Trophoblast cell (in vitro differentiated cells and primary cell): ENCODE measurements around the gene EMC1.

Experiments used
- DNase-seq, 2 donors: peaks; one replicate each; pipeline ENCODE4 v3.0.0-alpha.2; 2016
- H2AFZ ChIP-seq: 2 replicates; pipeline ENCODE4 v1.6.1; 2013; ENCODE audit warnings: low read length, moderate library complexity, mild to moderate bottlenecking; ENCODE audit not compliant: insufficient read depth, poor library complexity
- H2AK5ac ChIP-seq: 2 replicates; pipeline ENCODE4 v1.6.1; 2013; ENCODE audit warnings: mild to moderate bottlenecking, low read length
- H2BK120ac ChIP-seq: 2 replicates; pipeline ENCODE4 v1.6.1; 2013; ENCODE audit warnings: low read length, mild to moderate bottlenecking, moderate library complexity; ENCODE audit not compliant: insufficient read depth, poor library complexity
- H2BK12ac ChIP-seq: 2 replicates; pipeline ENCODE4 v1.6.1; 2013; ENCODE audit warnings: mild to moderate bottlenecking, low read length, moderate library complexity
- H2BK5ac ChIP-seq: 2 replicates; pipeline ENCODE4 v1.6.1; 2013; ENCODE audit warnings: low read length, low read depth, moderate library complexity, mild to moderate bottlenecking; ENCODE audit not compliant: poor library complexity
- H3K14ac ChIP-seq: 2 replicates; pipeline ENCODE4 v1.6.1; 2013; ENCODE audit warnings: mild to moderate bottlenecking, low read length
- H3K18ac ChIP-seq: 2 replicates; pipeline ENCODE4 v1.6.1; 2013; ENCODE audit warnings: mild to moderate bottlenecking, low read length
- H3K23ac ChIP-seq: 2 replicates; pipeline ENCODE4 v1.6.1; 2013; ENCODE audit warnings: low read length
- H3K27ac ChIP-seq: 2 replicates; pipeline ENCODE4 v1.5.1; 2013; ENCODE audit warnings: low read depth, mild to moderate bottlenecking, inconsistent platforms, low read length, moderate library complexity
- H3K27me3 ChIP-seq: 2 replicates; pipeline ENCODE4 v1.6.1; 2013; ENCODE audit warnings: inconsistent platforms, mild to moderate bottlenecking, low read length, moderate library complexity; ENCODE audit not compliant: insufficient read depth
- H3K36me3 ChIP-seq, 2 experiments: 1 replicate in 1 of 2; 2 replicates in 1 of 2; pipeline ENCODE4 v1.6.1; 2013; ENCODE audit warnings: low read length in 2 of 2, mild to moderate bottlenecking in 2 of 2, moderate library complexity in 1 of 2; ENCODE audit not compliant: insufficient read depth in 2 of 2, control insufficient read depth in 1 of 2
- H3K4ac ChIP-seq: 2 replicates; pipeline ENCODE4 v1.6.1; 2013; ENCODE audit warnings: low read depth, mild to moderate bottlenecking, low read length, moderate library complexity
- H3K4me1 ChIP-seq, 2 experiments: 1 replicate in 1 of 2; 2 replicates in 1 of 2; pipeline ENCODE4 v1.6.1; 2013; ENCODE audit warnings: low read length in 2 of 2, mild to moderate bottlenecking in 2 of 2, moderate library complexity in 1 of 2; ENCODE audit not compliant: insufficient read depth in 2 of 2, control insufficient read depth in 1 of 2
- H3K4me2 ChIP-seq: 2 replicates; pipeline ENCODE4 v1.6.1; 2013; ENCODE audit warnings: inconsistent platforms, mild to moderate bottlenecking, low read length, moderate library complexity
- H3K4me3 ChIP-seq: 2 replicates; pipeline ENCODE4 v1.5.1; 2013; ENCODE audit warnings: mild to moderate bottlenecking, low read depth, low read length, inconsistent platforms
- H3K79me1 ChIP-seq: one replicate; pipeline ENCODE4 v1.6.1; 2013; ENCODE audit warnings: low read length
- H3K79me2 ChIP-seq: 2 replicates; pipeline ENCODE4 v1.6.1; 2013; ENCODE audit warnings: low read length, mild to moderate bottlenecking; ENCODE audit not compliant: control insufficient read depth, insufficient read depth, poor library complexity
- H3K9ac ChIP-seq: 2 replicates; pipeline ENCODE4 v1.6.1; 2013; ENCODE audit warnings: mild to moderate bottlenecking, low read length
- H3K9me3 ChIP-seq: 2 replicates; pipeline ENCODE4 v1.6.1; 2013; ENCODE audit warnings: low read depth, mild to moderate bottlenecking, control low read depth, inconsistent platforms, low read length; ENCODE audit not compliant: insufficient read depth
- H4K12ac ChIP-seq: 2 replicates; pipeline ENCODE4 v1.6.1; 2013; ENCODE audit warnings: low read depth, mild to moderate bottlenecking, low read length, moderate library complexity
- H4K8ac ChIP-seq: 2 replicates; pipeline ENCODE4 v1.6.1; 2013; ENCODE audit warnings: low read depth, mild to moderate bottlenecking, low read length, moderate library complexity
- H4K91ac ChIP-seq: one replicate; pipeline ENCODE4 v1.6.1; 2013; ENCODE audit warnings: low read depth, mild to moderate bottlenecking, low read length, moderate library complexity
- WGBS: extraction: QIAGEN DNeasy Blood & Tissue Kit; methylation state at CpG from one replicate; pipeline ENCODE4 v1.1.7; 2013; ENCODE audit warnings: missing lambda C conversion rate; ENCODE audit not compliant: insufficient read length, insufficient coverage; ENCODE audit errors: extremely low coverage; 5-methylcytosine and 5-hydroxymethylcytosine counted together

The EMC1 gene

GRCh38 chr1:19268445-19268844, 17.1 kb upstream of the EMC1 start:
- no peak overlapping the region for H2AFZ ChIP-seq
- no peaks in the 10 kb centered on the region for H3K9me3 ChIP-seq
- H3K27me3 ChIP-seq = no peaks in the 10 kb centered on the region
- no peak overlapping the region for H4K8ac ChIP-seq
- no peaks in the 10 kb centered on the region for H3K36me3 ChIP-seq
- H3K4me3 ChIP-seq = no peak overlapping the region
- H2BK5ac ChIP-seq = no peak overlapping the region
- no peak overlapping the region for H4K12ac ChIP-seq
- no peak overlapping the region for H3K18ac ChIP-seq
- H3K9ac ChIP-seq = no peak overlapping the region
- no peaks in the 10 kb centered on the region for H3K79me2 ChIP-seq
- no peak overlapping the region for H3K23ac ChIP-seq
- no CpG with 5 or more reads among the region's 11 CpGs for WGBS
- no peak for DNase-seq
- H2BK12ac ChIP-seq = no peak overlapping the region
- H3K27ac ChIP-seq = no peak overlapping the region
- no peaks in the 10 kb centered on the region for H3K4me1 ChIP-seq
- no peak overlapping the region for H3K4ac ChIP-seq
- no peak overlapping the region for H2BK120ac ChIP-seq
- H3K14ac ChIP-seq = no peak overlapping the region
- no peak overlapping the region for H3K4me2 ChIP-seq
- H4K91ac ChIP-seq = no peak overlapping the region
- no peak overlapping the region for H2AK5ac ChIP-seq
- no peaks in the 10 kb centered on the region for H3K79me1 ChIP-seq

- no peak overlapping the region for H2AK5ac ChIP-seq
- H2BK120ac ChIP-seq = no peak overlapping the region
- no peak overlapping the region for H4K12ac ChIP-seq
- H2BK12ac ChIP-seq = no peak overlapping the region
- H3K14ac ChIP-seq = no peak overlapping the region
- no peak overlapping the region for H4K8ac ChIP-seq
- no peak overlapping the region for H3K18ac ChIP-seq
- H3K79me1 ChIP-seq = no peaks in the 10 kb centered on the region
- H3K4me2 ChIP-seq = no peak overlapping the region
- H3K36me3 ChIP-seq = peaks cover 29% of the 10 kb centered on the region in 2 experiments
- H3K9me3 ChIP-seq = no peaks in the 10 kb centered on the region
- no peak overlapping the region for H3K27ac ChIP-seq
- H3K4me3 ChIP-seq = no peak overlapping the region
- H2BK5ac ChIP-seq = no peak overlapping the region
- WGBS = no CpG with 5 or more reads among the region's 5 CpGs
- H3K27me3 ChIP-seq = no peaks in the 10 kb centered on the region
- no peaks in the 10 kb centered on the region for H3K79me2 ChIP-seq
- DNase-seq = no peak
- no peaks in the 10 kb centered on the region for H3K4me1 ChIP-seq
- H2AFZ ChIP-seq = no peak overlapping the region
- no peak overlapping the region for H4K91ac ChIP-seq
- H3K4ac ChIP-seq = no peak overlapping the region
- no peak overlapping the region for H3K9ac ChIP-seq
- no peak overlapping the region for H3K23ac ChIP-seq
These were observed 11.4 kb upstream of the EMC1 start for GRCh38 chr1:19262744-19263143.

- Histone ChIP-seq H2AK5ac (no peak overlapping the region), H3K27ac (no peak overlapping the region), H3K4me2 (no peak overlapping the region), H4K8ac (no peak overlapping the region), H3K18ac (no peak overlapping the region), H3K14ac (no peak overlapping the region), H4K12ac (no peak overlapping the region), H3K4me3 (no peak overlapping the region), H3K4ac (no peak overlapping the region), H2BK12ac (no peak overlapping the region), H2BK120ac (no peak overlapping the region), H2AFZ (no peak overlapping the region), H3K36me3 (peaks cover 36% of the 10 kb centered on the region in 2 experiments), H3K79me2 (no peaks in the 10 kb centered on the region), H3K79me1 (no peaks in the 10 kb centered on the region), H3K27me3 (no peaks in the 10 kb centered on the region), H4K91ac (no peak overlapping the region), H3K4me1 (no peaks in the 10 kb centered on the region), H2BK5ac (no peak overlapping the region), H3K9me3 (no peaks in the 10 kb centered on the region), H3K23ac (no peak overlapping the region), H3K9ac (no peak overlapping the region)
- DNase-seq = no peak
- WGBS = no CpG with 5 or more reads among the region's 5 CpGs
These were observed 10.7 kb upstream of the EMC1 start for GRCh38 chr1:19262047-19262446.

- no peak overlapping the region for H3K14ac ChIP-seq
- no peaks in the 10 kb centered on the region for H3K27me3 ChIP-seq
- no peaks in the 10 kb centered on the region for H3K9me3 ChIP-seq
- H3K27ac ChIP-seq = no peak overlapping the region
- no peak overlapping the region for H3K9ac ChIP-seq
- no peaks in the 10 kb centered on the region for H3K4me1 ChIP-seq
- no peak overlapping the region for H3K4me2 ChIP-seq
- H2BK120ac ChIP-seq = no peak overlapping the region
- H2BK12ac ChIP-seq = no peak overlapping the region
- no peak overlapping the region for H4K12ac ChIP-seq
- no peak overlapping the region for H4K8ac ChIP-seq
- H3K18ac ChIP-seq = no peak overlapping the region
- H3K4me3 ChIP-seq = no peak overlapping the region
- no peak overlapping the region for H2AFZ ChIP-seq
- no peak overlapping the region for H4K91ac ChIP-seq
- H3K79me2 ChIP-seq = no peaks in the 10 kb centered on the region
- no peaks in the 10 kb centered on the region for H3K79me1 ChIP-seq
- DNase-seq = peak; percentile 38 to 43
- no CpG with 5 or more reads among the region's 21 CpGs for WGBS
- H2AK5ac ChIP-seq = no peak overlapping the region
- peaks cover 51% of the 10 kb centered on the region in 2 experiments for H3K36me3 ChIP-seq
- H3K4ac ChIP-seq = no peak overlapping the region
- no peak overlapping the region for H3K23ac ChIP-seq
- H2BK5ac ChIP-seq = no peak overlapping the region
These were observed 9.2 kb upstream of the EMC1 start for GRCh38 chr1:19260211-19261138.
